ENCODE results near the gene TUBA3E. TPM values are rescaled to one million over a fixed set of nuclear protein-coding genes. Genes with fewer than 3 reads are reported as not detected.
"Not testable (repeated sequence)": the region's sequence is repeated elsewhere in the genome, so short reads cannot be mapped to it uniquely, and the experiment has no call there.

TUBA3E gene
- total RNA-seq, 4 donors from 2014 or later: not detected

- TF ChIP-seq, protein P1, sequence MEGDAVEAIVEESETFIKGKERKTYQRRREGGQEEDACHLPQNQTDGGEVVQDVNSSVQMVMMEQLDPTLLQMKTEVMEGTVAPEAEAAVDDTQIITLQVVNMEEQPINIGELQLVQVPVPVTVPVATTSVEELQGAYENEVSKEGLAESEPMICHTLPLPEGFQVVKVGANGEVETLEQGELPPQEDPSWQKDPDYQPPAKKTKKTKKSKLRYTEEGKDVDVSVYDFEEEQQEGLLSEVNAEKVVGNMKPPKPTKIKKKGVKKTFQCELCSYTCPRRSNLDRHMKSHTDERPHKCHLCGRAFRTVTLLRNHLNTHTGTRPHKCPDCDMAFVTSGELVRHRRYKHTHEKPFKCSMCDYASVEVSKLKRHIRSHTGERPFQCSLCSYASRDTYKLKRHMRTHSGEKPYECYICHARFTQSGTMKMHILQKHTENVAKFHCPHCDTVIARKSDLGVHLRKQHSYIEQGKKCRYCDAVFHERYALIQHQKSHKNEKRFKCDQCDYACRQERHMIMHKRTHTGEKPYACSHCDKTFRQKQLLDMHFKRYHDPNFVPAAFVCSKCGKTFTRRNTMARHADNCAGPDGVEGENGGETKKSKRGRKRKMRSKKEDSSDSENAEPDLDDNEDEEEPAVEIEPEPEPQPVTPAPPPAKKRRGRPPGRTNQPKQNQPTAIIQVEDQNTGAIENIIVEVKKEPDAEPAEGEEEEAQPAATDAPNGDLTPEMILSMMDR (IDR thresholded peaks at IDR 0.05; ENCODE audit: low read depth): no peak
Measured at GRCh38 chr2:130152816-130153595, 45.2 kb downstream of the TUBA3E start.

- TF ChIP-seq, protein P1 (IDR thresholded peaks at IDR 0.05; ENCODE audit: low read depth): no peak
Measured at GRCh38 chr2:130150181-130151144, 47.8 kb downstream of the TUBA3E start.

- TF ChIP-seq, protein P1 (IDR thresholded peaks at IDR 0.05; ENCODE audit: low read depth): not testable (repeated sequence)
Measured at GRCh38 chr2:130145006-130145414, 53.2 kb downstream of the TUBA3E start, which contains the start of gene CCDC74B. Gene CCDC74B (minus strand): TSS chr2:130145112. CDS start chr2:130144996, 116 bp downstream.

Other genes starting within 250 kb of the TUBA3E start
- gene RAB6C, start 218.8 kb downstream of the TUBA3E start, total RNA-seq: not detected
- gene POTEF, start 69.2 kb downstream of the TUBA3E start, total RNA-seq: not detected
- gene CCDC74B, start 53.3 kb downstream of the TUBA3E start, total RNA-seq: 1 to 10 TPM; 1.3 to 2.6 (median 2.1) TPM
- gene SMPD4, start 16.8 kb downstream of the TUBA3E start, total RNA-seq: 10 to 100 TPM; 20.9 to 38.2 (median 25.9) TPM
- gene MZT2B, start 16.2 kb downstream of the TUBA3E start, total RNA-seq: 100 to 1,000 TPM in 1 of 4 donors, 10 to 100 TPM in 3; 20.7 to 109 (median 93.2) TPM
- 100 to 1,000 TPM in 1 of 4 donors, 10 to 100 TPM in 3; 66.5 to 112 (median 75.2) TPM for gene IMP4, start 144.5 kb upstream of the TUBA3E start, total RNA-seq
- gene PTPN18, start 157.6 kb upstream of the TUBA3E start, total RNA-seq: 10 to 100 TPM; 29.2 to 64.3 (median 58.7) TPM

Data from subcutaneous adipose tissue (tissue), 4 donors.